Coronary artery (tissue), 2 donors: Measurements from ENCODE around the gene SYT1.

Source experiments
- DNase-seq: peaks from one replicate; pipeline ENCODE4 v3.0.0-alpha.2; 2017; ENCODE audit warnings: low spot score
- H3K27ac ChIP-seq, 2 donors: fragments of 200-600 bp; sonication (generic); one replicate each; pipeline ENCODE4 v1.5.1; 2016 to 2019
- H3K4me3 ChIP-seq: fragments of 200-600 bp; sonication (generic); 2 replicates; pipeline ENCODE4 v1.5.1; 2016; ENCODE audit warnings: mild to moderate bottlenecking, moderate library complexity
- TF ChIP-seq, protein P1 (sequence below): fragments of 200-600 bp; sonication (generic); IDR thresholded peaks from one replicate; pipeline ENCODE4 v1.5.1; 2019; ENCODE audit warnings: antibody characterized with exemption

The SYT1 gene

DNA sequence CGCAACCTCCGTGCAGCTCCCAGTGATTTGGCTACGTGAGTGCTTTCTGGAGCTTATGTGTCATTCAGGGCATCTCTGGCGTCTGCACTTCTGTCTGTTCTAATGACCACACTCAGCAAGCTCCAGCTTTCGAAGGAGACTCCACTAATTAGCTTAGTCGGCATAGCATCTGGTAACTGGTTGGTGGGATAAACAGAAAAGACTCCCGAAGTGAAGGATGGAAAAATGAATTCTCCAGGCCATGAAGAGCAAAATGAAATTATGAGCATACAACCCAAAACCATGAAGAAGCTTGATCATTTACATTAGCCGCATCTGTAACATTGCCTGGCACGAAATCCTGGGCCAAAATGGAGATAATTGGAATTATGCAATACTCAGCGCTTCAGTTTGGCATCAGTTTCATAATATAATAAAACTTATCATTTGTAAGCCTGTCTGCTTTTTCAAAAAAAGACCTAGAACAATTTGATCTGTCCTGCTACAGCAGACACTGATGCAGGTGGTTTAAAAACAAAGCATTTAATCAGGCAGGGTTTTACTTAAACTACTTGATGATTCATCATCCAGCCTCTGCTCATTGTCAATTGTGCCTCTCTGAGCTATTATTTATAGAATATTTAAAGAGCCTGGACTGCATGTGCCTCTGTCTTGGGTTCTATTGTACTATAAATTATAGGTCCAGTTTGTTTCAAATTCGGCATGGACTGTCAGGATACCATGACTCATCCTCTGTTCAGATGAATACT, 87.4 kb downstream of the SYT1 start:
- Histone ChIP-seq H3K4me3 (no peak overlapping the region), H3K27ac (no peak overlapping the region)
- no peak for DNase-seq
- TF ChIP-seq, protein P1, sequence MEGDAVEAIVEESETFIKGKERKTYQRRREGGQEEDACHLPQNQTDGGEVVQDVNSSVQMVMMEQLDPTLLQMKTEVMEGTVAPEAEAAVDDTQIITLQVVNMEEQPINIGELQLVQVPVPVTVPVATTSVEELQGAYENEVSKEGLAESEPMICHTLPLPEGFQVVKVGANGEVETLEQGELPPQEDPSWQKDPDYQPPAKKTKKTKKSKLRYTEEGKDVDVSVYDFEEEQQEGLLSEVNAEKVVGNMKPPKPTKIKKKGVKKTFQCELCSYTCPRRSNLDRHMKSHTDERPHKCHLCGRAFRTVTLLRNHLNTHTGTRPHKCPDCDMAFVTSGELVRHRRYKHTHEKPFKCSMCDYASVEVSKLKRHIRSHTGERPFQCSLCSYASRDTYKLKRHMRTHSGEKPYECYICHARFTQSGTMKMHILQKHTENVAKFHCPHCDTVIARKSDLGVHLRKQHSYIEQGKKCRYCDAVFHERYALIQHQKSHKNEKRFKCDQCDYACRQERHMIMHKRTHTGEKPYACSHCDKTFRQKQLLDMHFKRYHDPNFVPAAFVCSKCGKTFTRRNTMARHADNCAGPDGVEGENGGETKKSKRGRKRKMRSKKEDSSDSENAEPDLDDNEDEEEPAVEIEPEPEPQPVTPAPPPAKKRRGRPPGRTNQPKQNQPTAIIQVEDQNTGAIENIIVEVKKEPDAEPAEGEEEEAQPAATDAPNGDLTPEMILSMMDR = no peak

DNA sequence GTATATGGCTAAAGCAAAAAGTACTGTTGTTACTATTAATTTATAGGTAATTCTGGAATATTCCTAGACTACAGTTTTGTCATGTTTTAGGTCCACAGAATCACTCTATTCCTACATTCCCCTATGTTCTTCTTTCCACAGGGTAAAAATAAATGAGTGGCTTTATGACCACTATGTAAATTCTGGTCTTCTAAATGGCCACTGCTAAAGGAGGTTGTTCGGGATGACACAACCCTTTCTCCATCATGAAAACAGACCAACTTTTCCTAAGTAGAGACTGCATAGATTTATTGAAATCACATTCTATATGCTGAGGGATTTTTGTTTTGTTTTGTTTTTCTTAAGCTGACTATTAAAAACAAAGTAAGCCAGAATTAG, 88.0 kb downstream of the SYT1 start:
- Histone ChIP-seq H3K4me3 (no peak overlapping the region), H3K27ac (no peak overlapping the region)
- TF ChIP-seq, protein P1 = no peak
- no peak for DNase-seq

DNA sequence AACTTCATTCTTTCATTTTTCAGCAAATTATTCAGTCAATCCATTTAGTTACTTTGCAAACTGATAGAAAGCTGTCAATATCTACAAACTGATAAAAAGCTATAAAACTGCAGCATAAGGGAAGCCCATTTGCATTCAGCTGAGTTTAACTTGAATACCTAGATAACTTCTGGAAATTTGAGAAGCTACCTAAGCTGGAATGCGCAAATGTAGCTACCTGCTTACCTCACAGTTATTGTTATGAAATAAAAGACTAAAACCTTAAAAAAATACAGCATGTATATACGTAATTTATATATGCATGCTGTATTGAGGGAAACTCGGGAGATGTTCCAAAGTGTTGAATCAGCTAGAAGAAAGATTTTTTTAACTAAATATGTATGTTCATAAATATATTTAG, 94.4 kb downstream of the SYT1 start:
- Histone ChIP-seq H3K4me3 (no peak overlapping the region), H3K27ac (no peak overlapping the region)
- TF ChIP-seq, protein P1 = no peak
- DNase-seq = no peak

DNA sequence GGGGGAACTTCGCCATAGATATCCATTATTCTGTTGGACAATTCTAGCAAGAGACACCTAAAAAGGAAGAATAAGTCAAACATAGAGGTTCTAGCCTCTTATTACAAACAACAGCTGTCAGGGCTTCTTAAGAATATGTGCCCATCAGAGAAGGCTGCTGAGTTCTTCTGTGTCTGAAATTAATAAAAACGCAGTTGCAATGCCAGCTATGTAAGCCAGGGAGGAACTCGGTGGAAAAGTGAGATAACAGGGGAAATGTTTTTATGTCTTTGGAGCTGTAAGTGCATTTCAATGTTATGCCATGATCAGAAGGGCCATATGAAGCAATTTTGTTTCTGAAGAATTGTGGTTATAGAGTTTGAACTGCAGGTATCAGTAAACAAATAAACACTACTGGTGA, 95.0 kb downstream of the SYT1 start:
- Histone ChIP-seq H3K27ac (no peak overlapping the region), H3K4me3 (no peak overlapping the region)
- DNase-seq = no peak
- TF ChIP-seq, protein P1 = no peak

DNA sequence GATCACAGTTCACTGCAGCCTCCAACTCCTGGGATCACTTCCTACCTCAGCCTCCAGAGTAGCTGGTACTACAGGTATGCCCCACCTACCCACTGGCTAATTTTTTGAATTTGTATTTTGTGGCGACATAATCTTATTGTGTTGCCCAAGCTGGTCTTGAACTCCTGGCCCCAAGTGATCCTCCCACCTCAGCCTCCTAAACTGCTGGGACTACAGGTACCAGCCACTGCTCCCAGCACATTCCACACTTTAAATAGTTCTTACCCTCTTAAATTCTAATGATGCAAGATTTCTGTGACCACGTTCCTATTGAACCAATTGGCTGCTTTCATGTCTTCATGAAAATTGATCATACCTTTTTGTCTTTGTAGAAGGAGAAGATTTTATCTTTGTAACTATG, 96.6 kb downstream of the SYT1 start:
- Histone ChIP-seq H3K27ac (no peak overlapping the region), H3K4me3 (no peak overlapping the region)
- no peak for DNase-seq
- TF ChIP-seq, protein P1 = no peak

DNA sequence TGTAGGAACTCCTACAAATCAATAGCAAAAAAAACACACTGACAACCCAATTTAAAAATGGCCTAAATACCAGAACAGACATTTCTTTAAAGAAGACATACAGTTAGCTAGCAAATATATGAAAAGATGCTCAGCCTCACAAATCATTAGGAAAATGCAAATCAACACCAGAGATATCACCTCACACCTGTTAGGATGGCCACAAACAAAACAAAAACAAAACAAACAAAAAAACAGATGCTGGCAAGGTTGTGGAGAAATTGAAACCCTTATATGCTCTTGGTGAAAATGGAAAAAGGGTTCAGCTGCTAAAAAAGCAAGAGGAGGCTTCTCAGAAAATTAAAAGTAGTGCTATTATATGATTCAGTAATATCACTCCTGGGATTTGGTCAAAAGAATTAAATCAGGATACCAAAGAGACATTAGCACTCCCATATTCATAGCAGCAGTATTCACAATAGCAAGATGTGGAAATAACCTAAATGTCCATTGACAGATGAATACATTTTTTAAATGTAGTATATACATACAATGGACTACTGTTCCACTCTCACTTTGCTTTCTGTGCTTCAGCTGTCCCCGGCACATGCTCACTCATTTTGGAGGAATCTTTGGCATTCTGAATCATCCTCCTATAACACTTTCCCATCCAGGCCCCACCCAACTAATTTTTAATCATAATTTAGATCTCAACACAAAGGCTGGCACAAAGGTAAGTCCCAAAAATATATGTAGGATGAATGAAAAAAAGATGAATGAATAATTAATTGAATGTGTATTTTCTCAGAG, 99.1 kb downstream of the SYT1 start:
- Histone ChIP-seq H3K27ac (no peak overlapping the region), H3K4me3 (no peak overlapping the region)
- TF ChIP-seq, protein P1 = no peak
- DNase-seq = no peak

DNA sequence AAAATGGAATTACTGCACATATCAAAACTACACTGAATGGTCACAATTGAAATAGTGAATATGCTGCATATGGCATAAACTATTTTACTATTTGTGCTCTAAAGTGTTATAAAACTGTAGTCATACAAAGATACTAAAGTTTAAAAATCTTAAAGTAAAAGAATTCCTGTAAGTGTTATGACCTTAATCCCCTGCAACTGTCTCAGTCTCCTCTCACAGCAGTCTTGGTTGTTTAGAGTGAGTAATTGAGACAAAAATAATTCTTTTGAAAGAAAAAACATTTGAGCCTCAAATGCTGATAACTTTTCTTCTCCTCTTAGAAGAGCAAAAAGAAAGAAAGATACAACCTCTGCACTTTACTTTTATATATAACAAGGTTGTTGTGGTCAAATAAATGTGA, 99.9 kb downstream of the SYT1 start:
- Histone ChIP-seq H3K27ac (no peak overlapping the region), H3K4me3 (no peak overlapping the region)
- TF ChIP-seq, protein P1 = no peak
- no peak for DNase-seq
